ENCODE data around the gene CCDC183. TPM values are rescaled to one million over a fixed set of nuclear protein-coding genes. Genes with fewer than 3 reads are reported as not detected.
"Not testable (repeated sequence)": the region's sequence is repeated elsewhere in the genome, so short reads cannot be mapped to it uniquely, and the experiment has no call there.

The CCDC183 gene
- total RNA-seq, 8 experiments from 2014 or later: 0.61 to 3.3 (median 2.5) TPM

DNA sequence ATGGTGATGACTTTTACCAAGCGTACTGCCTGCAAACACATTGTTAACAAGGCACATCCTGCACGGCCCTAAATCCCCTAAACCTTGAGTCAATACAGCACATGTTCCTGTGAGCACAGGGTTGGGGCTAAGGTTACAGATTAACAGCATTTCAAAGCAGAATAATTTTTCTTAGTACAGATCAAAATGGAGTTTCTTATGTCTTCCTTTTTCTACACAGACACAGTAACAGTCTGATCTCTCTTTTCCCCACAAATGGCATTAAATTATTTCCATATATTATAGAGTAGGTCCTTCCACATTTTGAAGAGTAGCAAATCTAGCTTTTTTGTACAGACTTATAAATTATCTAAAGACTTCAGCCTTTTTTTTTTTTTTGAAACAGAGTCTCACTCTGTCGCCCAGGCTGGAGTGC is 6.6 kb upstream of the CCDC183 start:
- no peak overlapping the region for H3K27ac ChIP-seq
- in situ Hi-C loops (cut with MboI; ENCODE audit: low pct_unique_long_range_greater_than_20kb in 2 of 9, low sequenced_read_pairs in 9 of 9, unreplicated experiment in 9 of 9): loop anchor here in 7 of 9 experiments (25.0 kb wide), 1 partner anchor 248 kb away; the partner anchor contains the start of genes ABCA2 (in 7 of the 7), FUT7 (in 7 of the 7) and NPDC1 (in 7 of the 7)
- ATAC-seq (replicated peaks in 6 of 8): no peak

DNA sequence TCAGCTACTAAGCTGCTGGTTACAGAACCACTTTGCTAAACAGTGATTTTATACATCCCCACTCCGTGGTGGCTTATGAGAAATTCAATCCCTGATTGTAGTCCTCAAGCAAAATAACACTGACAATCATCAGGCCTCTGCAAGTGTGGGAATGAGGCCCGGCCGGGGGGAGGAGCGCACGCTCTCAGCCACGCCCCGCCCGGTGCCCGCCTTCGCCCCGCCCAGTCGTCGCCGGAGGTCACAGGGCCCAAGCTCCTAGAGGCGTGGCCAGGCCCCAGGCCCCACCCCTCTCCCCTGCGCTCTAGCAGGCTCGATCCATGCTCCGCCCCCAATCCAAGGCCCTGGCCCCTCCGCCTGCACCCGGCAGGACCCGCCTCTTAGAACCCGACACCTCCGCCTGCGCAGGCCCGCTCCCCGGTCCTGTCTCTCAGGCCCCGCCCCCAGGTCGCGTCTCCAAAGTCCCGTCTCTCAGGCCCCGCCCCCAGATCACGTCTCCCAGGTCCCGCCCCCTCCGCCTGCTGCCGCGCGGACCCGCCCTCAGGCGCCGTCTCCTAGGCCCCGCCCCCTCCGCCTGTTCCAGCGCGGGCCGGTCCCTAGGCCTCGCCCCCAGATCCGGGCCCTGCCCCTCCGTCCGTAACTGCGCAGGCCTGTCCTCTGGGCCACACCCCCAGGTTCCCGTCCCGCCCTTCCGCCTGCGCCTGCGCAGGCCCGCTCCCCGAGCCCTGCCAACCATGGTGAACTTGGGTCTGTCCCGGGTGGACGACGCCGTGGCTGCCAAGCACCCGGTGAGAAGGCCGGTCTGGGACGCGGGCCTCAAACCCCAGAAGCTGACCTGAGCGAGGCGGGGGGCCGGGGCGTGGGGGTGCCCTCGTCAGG is 5.3 kb upstream of the CCDC183 start, which contains the start of gene TMEM141:
TMEM141 (plus strand) TSS at position 705 of the 876 bp plus-strand sequence; CDS start at position 732, 27 bp downstream.
- in situ Hi-C loops (cut with MboI; ENCODE audit: low pct_unique_long_range_greater_than_20kb in 2 of 9, low sequenced_read_pairs in 9 of 9, unreplicated experiment in 9 of 9): loop anchor here in 7 of 9 experiments (25.0 kb wide), 1 partner anchor 246 kb away; the partner anchor contains the start of genes ABCA2 (in 7 of the 7), FUT7 (in 7 of the 7) and NPDC1 (in 7 of the 7)
- peak; percentile 87 to 93 (median 90) for ATAC-seq (replicated peaks in 6 of 8)
- 0 to 3% (median 0%) methylated on average over 1 to 11 of the region's 70 CpGs; no CpG with 5 or more reads in 4 of the 10 experiments for WGBS, 10 experiments
- Histone ChIP-seq H3K4me1 (replicated peaks in 1 of 2) (peaks cover 11 to 32% of the 10 kb centered on the region in 2 donors), H3K27ac (peak within 1 kb of the TSS; percentile 44 to 76), H3K4me3 (peak within 1 kb of the TSS; percentile 45 to 85 (median 76))

More for the DNA sequence above, 6.6 kb upstream of the CCDC183 start:
- peaks cover 14 to 37% of the 10 kb centered on the region in 2 donors for H3K4me1 ChIP-seq (replicated peaks in 1 of 2)
- H3K4me3 ChIP-seq: no peak overlapping the region
- 25 to 100% (median 73%) methylated on average over 1 to 3 of the region's 3 CpGs; no CpG with 5 or more reads in 5 of the 10 experiments for WGBS, 10 experiments

DNA sequence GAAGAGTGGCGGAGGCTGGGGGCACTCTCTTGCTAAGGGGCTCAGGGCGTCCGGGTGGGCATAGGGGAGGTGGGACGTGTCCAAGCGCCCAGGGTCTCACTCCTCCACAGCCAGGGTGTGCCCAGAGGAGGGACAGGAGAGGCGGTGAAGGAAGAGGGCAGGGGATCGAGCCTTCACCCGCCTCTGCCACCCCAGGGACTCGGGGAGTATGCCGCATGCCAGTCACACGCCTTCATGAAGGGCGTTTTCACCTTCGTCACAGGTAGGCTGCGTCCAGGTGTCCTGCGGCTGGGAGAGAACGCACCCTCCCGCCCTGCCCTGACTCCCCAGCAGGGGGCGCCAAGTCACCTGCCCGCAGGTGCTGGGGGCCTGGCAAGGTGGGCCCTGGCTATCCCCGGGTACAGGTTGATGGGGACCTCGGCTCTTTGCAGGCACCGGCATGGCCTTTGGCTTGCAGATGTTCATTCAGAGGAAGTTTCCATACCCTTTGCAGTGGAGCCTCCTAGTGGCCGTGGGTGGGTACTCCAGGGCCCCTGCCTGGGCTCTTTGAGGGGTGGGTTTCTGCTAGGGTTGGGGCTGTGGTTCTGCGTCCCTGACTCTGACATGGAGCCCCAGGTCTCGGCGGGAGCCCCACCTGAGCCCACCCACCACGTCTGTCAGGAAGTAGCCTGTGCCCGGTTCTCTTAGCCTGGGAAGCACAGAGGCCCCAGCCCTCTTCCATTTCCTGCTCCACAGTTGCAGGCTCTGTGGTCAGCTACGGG is 4.4 kb upstream of the CCDC183 start:
- Histone ChIP-seq H3K4me3 (peak overlapping the region; percentile 45 to 85 (median 76)), H3K4me1 (replicated peaks in 1 of 2) (peaks cover 17 to 33% of the 10 kb centered on the region in 2 donors), H3K27ac (peak overlapping the region; percentile 44 to 76)
- ATAC-seq (replicated peaks in 6 of 8): peak in 5 of 8 experiments; percentile 0 to 8 (median 5)
- in situ Hi-C loops (cut with MboI; ENCODE audit: low pct_unique_long_range_greater_than_20kb in 2 of 9, low sequenced_read_pairs in 9 of 9, unreplicated experiment in 9 of 9): loop anchor here in 7 of 9 experiments (25.0 kb wide), 1 partner anchor 246 kb away; the partner anchor contains the start of genes ABCA2 (in 7 of the 7), FUT7 (in 7 of the 7) and NPDC1 (in 7 of the 7)
- 4 to 27% (median 11%) methylated on average over 3 to 5 of the region's 29 CpGs; no CpG with 5 or more reads in 7 of the 10 experiments for WGBS, 10 experiments

DNA sequence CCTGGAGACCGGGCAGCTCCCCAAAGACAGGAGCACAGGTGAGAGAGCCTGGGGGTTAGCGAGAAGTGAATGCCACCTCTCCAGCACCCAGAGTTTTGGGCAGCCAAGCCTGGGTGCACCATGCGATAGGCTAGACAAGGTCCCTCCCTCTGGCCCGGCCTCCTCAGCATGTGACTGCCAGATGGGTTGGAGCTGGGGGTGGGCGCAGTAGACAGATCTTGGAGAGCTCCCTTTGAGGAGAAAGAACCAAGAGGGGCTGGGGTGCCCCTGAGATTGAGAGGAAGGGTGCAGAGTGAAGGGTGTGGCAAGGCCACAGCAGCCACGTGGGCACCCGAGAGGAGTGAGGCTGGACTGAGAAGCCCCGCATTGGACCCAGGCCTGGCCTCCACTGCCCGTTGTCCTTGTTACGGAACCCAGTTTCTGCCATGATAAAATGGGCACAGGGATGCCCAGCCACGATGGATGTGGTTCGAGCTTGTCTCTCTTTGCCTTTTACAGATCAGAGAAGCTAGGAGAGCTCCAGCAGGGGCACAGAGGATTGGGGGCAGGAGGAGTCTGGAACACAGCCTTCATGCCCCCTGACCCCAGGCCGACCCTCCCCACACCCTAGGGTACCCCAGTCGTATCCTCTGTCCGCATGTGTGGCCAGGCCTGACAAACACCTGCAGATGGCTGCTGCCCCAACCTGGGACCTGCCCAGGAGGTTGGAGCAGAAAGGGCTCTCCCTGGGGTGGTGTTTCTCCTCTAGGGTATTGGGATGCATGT is 3.6 kb upstream of the CCDC183 start:
- 75 to 100% (median 89%) methylated on average over 1 to 8 of the region's 15 CpGs; no CpG with 5 or more reads in 5 of the 10 experiments for WGBS, 10 experiments
- H3K4me3 ChIP-seq: peak overlapping the region in 2 of 5 donors; percentile 77 to 85

DNA sequence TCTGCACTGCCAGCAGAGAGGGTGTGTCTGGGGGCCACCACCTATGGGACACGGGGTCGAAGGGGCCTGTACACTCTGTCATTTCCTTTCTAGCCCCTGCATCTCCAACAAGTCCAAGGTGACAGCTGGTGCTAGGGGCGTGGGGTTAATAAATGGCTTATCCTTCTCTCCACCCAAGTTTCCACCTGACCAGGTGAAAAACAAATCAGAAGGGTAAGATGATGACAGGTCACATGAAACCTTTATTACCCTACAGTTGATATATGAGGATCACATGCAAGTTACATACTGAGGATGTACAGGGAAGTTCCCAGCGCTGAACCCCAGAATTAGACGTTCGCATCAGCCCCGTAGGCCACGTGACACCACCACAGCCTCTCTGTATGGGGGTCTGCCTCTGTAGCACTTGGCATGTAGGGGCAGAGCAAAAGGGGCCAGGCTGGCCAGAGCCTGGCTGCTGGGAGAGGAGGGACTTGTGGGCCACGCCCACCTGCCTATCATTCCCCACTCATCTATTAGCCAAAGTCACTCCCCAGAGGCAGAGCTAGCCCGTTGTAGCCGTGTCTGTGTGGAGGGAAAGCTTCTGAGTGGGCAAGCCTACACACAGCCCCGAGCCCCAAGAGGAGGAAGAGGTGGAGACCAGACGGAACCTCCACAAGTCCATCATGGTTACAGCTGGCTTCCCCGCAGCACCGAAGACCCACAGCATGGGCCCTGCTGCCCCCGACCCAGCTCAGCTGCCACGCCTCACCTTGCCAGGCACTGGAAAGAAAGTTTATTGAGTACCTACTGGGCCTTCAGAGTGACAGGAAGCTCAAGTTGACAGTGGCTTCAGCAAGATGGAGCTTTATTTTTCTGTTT is 2.8 kb upstream of the CCDC183 start:
- in situ Hi-C loops (cut with MboI; ENCODE audit: low pct_unique_long_range_greater_than_20kb in 2 of 9, low sequenced_read_pairs in 9 of 9, unreplicated experiment in 9 of 9): loop anchor here in 7 of 9 experiments (25.0 kb wide), 1 partner anchor 244 kb away; the partner anchor contains the start of genes ABCA2 (in 7 of the 7), FUT7 (in 7 of the 7) and NPDC1 (in 7 of the 7)
- Histone ChIP-seq H3K4me1 (replicated peaks in 1 of 2) (peaks cover 25 to 28% of the 10 kb centered on the region in 2 donors), H3K27ac (no peak overlapping the region), H3K4me3 (no peak overlapping the region)
- ATAC-seq (replicated peaks in 6 of 8): no peak
- 66 to 88% (median 82%) methylated on average over 3 to 9 of the region's 17 CpGs; no CpG with 5 or more reads in 7 of the 10 experiments for WGBS, 10 experiments

More for the DNA sequence above, 3.6 kb upstream of the CCDC183 start:
- Histone ChIP-seq H3K4me1 (replicated peaks in 1 of 2) (peaks cover 24 to 31% of the 10 kb centered on the region in 2 donors), H3K27ac (no peak overlapping the region)
- no peak for ATAC-seq (replicated peaks in 6 of 8)
- in situ Hi-C loops (cut with MboI; ENCODE audit: low pct_unique_long_range_greater_than_20kb in 2 of 9, low sequenced_read_pairs in 9 of 9, unreplicated experiment in 9 of 9): loop anchor here in 7 of 9 experiments (25.0 kb wide), 1 partner anchor 245 kb away; the partner anchor contains the start of genes ABCA2 (in 7 of the 7), FUT7 (in 7 of the 7) and NPDC1 (in 7 of the 7)

GRCh38 chr9:136794281-136794999 is 1.7 kb upstream of the CCDC183 start:
- 86 to 100% (median 94%) methylated on average over 1 to 10 of the region's 14 CpGs; no CpG with 5 or more reads in 4 of the 10 experiments for WGBS, 10 experiments
- in situ Hi-C loops (cut with MboI; ENCODE audit: low pct_unique_long_range_greater_than_20kb in 2 of 9, low sequenced_read_pairs in 9 of 9, unreplicated experiment in 9 of 9): loop anchor here in 7 of 9 experiments (25.0 kb wide), 1 partner anchor 243 kb away; the partner anchor contains the start of genes ABCA2 (in 7 of the 7), FUT7 (in 7 of the 7) and NPDC1 (in 7 of the 7)
- H3K4me1 ChIP-seq (replicated peaks in 1 of 2): peaks cover 30 to 31% of the 10 kb centered on the region in 2 donors
- no peak for ATAC-seq (replicated peaks in 6 of 8)
- H3K4me3 ChIP-seq: no peak overlapping the region
- no peak overlapping the region for H3K27ac ChIP-seq

- Histone ChIP-seq H3K27ac (no peak overlapping the region), H3K4me1 (replicated peaks in 1 of 2) (peaks cover 31 to 34% of the 10 kb centered on the region in 2 donors), H3K4me3 (no peak overlapping the region)
- in situ Hi-C loops (cut with MboI; ENCODE audit: low pct_unique_long_range_greater_than_20kb in 2 of 9, low sequenced_read_pairs in 9 of 9, unreplicated experiment in 9 of 9): loop anchor here in 7 of 9 experiments (25.0 kb wide), 1 partner anchor 242 kb away; the partner anchor contains the start of genes ABCA2 (in 7 of the 7), FUT7 (in 7 of the 7) and NPDC1 (in 7 of the 7)
- WGBS, 10 experiments: 52 to 100% (median 79%) methylated on average over 1 to 4 of the region's 6 CpGs; no CpG with 5 or more reads in 4 of the 10 experiments
- ATAC-seq (replicated peaks in 6 of 8): no peak
Observed at GRCh38 chr9:136795000-136795348, 1.2 kb upstream of the CCDC183 start.

- 0 to 82% (median 19%) methylated on average over 1 to 3 of the region's 10 CpGs; no CpG with 5 or more reads in 4 of the 10 experiments for WGBS, 10 experiments
- peaks cover 34 to 39% of the 10 kb centered on the region in 2 donors for H3K4me1 ChIP-seq (replicated peaks in 1 of 2)
- H3K4me3 ChIP-seq; H3K27ac ChIP-seq; ATAC-seq (replicated peaks in 6 of 8): not testable (repeated sequence)
- in situ Hi-C loops (cut with MboI; ENCODE audit: low pct_unique_long_range_greater_than_20kb in 2 of 9, low sequenced_read_pairs in 9 of 9, unreplicated experiment in 9 of 9): loop anchor here in 7 of 9 experiments (25.0 kb wide), 1 partner anchor 240 kb away; the partner anchor contains the start of genes ABCA2 (in 7 of the 7), FUT7 (in 7 of the 7) and NPDC1 (in 7 of the 7)
Observed at GRCh38 chr9:136796775-136797347, 723 bp downstream of the CCDC183 start.

- no peak for ATAC-seq (replicated peaks in 6 of 8)
- Histone ChIP-seq H3K4me3 (no peak overlapping the region), H3K4me1 (replicated peaks in 1 of 2) (peaks cover 29 to 36% of the 10 kb centered on the region in 2 donors), H3K27ac (no peak overlapping the region)
- in situ Hi-C loops (cut with MboI; ENCODE audit: low pct_unique_long_range_greater_than_20kb in 2 of 9, low sequenced_read_pairs in 9 of 9, unreplicated experiment in 9 of 9): loop anchor here in 7 of 9 experiments (25.0 kb wide), 1 partner anchor 239 kb away; the partner anchor contains the start of genes ABCA2 (in 7 of the 7), FUT7 (in 7 of the 7) and NPDC1 (in 7 of the 7)
- 100% methylated on average over 1 of the region's 6 CpGs; no CpG with 5 or more reads in 9 of the 10 experiments for WGBS, 10 experiments
Observed at GRCh38 chr9:136798708-136799078, 2.6 kb downstream of the CCDC183 start.
